Neuronal stem cell (in vitro differentiated cells): Measurements from ENCODE around the gene MTRF1L.
"Not testable (repeated sequence)": the region's sequence is repeated elsewhere in the genome, so short reads cannot be mapped to it uniquely, and the experiment has no call there.

Experiments
- DNase-seq: peaks from one replicate; pipeline ENCODE4 v3.0.0-alpha.2; 2013; ENCODE audit warnings: low spot score
- H2AFZ ChIP-seq: one replicate; pipeline ENCODE4 v1.6.1; 2013; ENCODE audit warnings: mild to moderate bottlenecking, low read length, inconsistent platforms
- H2AK5ac ChIP-seq: 2 replicates; pipeline ENCODE4 v1.6.1; 2013; ENCODE audit warnings: low read depth, mild to moderate bottlenecking, inconsistent platforms, low read length, moderate library complexity, mixed read lengths
- H2BK120ac ChIP-seq: 2 replicates; pipeline ENCODE4 v1.6.1; 2013; ENCODE audit warnings: low read depth, mild to moderate bottlenecking, inconsistent platforms, low read length, moderate library complexity, mixed read lengths
- H2BK12ac ChIP-seq: one replicate; pipeline ENCODE4 v1.6.1; 2013; ENCODE audit warnings: low read length, inconsistent platforms
- H2BK15ac ChIP-seq: 2 replicates; pipeline ENCODE4 v1.6.1; 2013; ENCODE audit warnings: mild to moderate bottlenecking, low read length, inconsistent platforms, mixed read lengths
- H2BK5ac ChIP-seq: one replicate; pipeline ENCODE4 v1.6.1; 2013; ENCODE audit warnings: inconsistent platforms, mild to moderate bottlenecking, low read length, moderate library complexity
- H3K14ac ChIP-seq: one replicate; pipeline ENCODE4 v1.6.1; 2013; ENCODE audit warnings: low read length, inconsistent platforms
- H3K18ac ChIP-seq: 2 replicates; pipeline ENCODE4 v1.6.1; 2013; ENCODE audit warnings: low read length, inconsistent platforms
- H3K23ac ChIP-seq: 2 replicates; pipeline ENCODE4 v1.6.1; 2013; ENCODE audit warnings: low read depth, mild to moderate bottlenecking, mixed read lengths, low read length, inconsistent platforms; ENCODE audit not compliant: poor library complexity
- H3K27ac ChIP-seq: replicated peaks from 3 replicates; pipeline ENCODE4 v1.5.1; 2013; ENCODE audit warnings: low read length, inconsistent platforms
- H3K27me3 ChIP-seq, 3 experiments: 2 replicates each; pipeline ENCODE4 v1.6.1; 2013; ENCODE audit warnings: low read length in 3 of 3, mild to moderate bottlenecking in 2 of 3, inconsistent platforms in 1 of 3, low read depth in 1 of 3, mixed read lengths in 1 of 3, moderate library complexity in 1 of 3; ENCODE audit not compliant: control insufficient read depth in 3 of 3, insufficient read depth in 3 of 3
- H3K36me3 ChIP-seq, 2 donors: replicated peaks in 1 of 2; 2 replicates each; pipeline ENCODE4 v1.6.1; 2013; ENCODE audit warnings: low read length in 2 of 2; ENCODE audit not compliant: control insufficient read depth in 2 of 2, insufficient read depth in 2 of 2
- H3K4ac ChIP-seq: 2 replicates; pipeline ENCODE4 v1.6.1; 2013; ENCODE audit warnings: inconsistent platforms, mild to moderate bottlenecking, low read length, moderate library complexity
- H3K4me1 ChIP-seq, 2 donors: 1 replicate in 1 of 2; 2 replicates in 1 of 2; pipeline ENCODE4 v1.6.1; 2013; ENCODE audit warnings: low read length in 2 of 2, low read depth in 1 of 2; ENCODE audit not compliant: control insufficient read depth in 2 of 2, insufficient read depth in 1 of 2
- H3K4me2 ChIP-seq: one replicate; pipeline ENCODE4 v1.6.1; 2013; ENCODE audit warnings: mild to moderate bottlenecking, low read length, inconsistent platforms; ENCODE audit not compliant: insufficient read depth, poor library complexity, severe bottlenecking
- H3K4me3 ChIP-seq, 2 donors: 2 replicates each; pipeline ENCODE4 v1.5.1; 2013; ENCODE audit warnings: low read length in 2 of 2, mild to moderate bottlenecking in 2 of 2, inconsistent platforms in 1 of 2, moderate library complexity in 1 of 2
- H3K79me1 ChIP-seq: one replicate; pipeline ENCODE4 v1.6.1; 2013; ENCODE audit warnings: low read depth, mild to moderate bottlenecking, inconsistent platforms, low read length, moderate library complexity
- H3K9ac ChIP-seq: one replicate; pipeline ENCODE4 v1.6.1; 2013; ENCODE audit warnings: mild to moderate bottlenecking, low read depth, low read length, inconsistent platforms; ENCODE audit not compliant: poor library complexity
- H3K9me3 ChIP-seq, 2 donors: replicated peaks in 1 of 2; 2 replicates each; pipeline versions ENCODE3 to v1.6.1; 2013; ENCODE audit warnings: low read length in 2 of 2, mild to moderate bottlenecking in 2 of 2, inconsistent platforms in 1 of 2, low read depth in 1 of 2, mixed read lengths in 1 of 2, moderate library complexity in 1 of 2; ENCODE audit not compliant: control insufficient read depth in 2 of 2, insufficient read depth in 1 of 2
- H4K8ac ChIP-seq: one replicate; pipeline ENCODE4 v1.6.1; 2013; ENCODE audit warnings: low read depth, mild to moderate bottlenecking, inconsistent platforms, low read length, moderate library complexity
- H4K91ac ChIP-seq: one replicate; pipeline ENCODE4 v1.6.1; 2013; ENCODE audit warnings: low read length, low read depth, mild to moderate bottlenecking, inconsistent platforms; ENCODE audit not compliant: poor library complexity
- WGBS, 2 donors: extraction: QIAGEN DNeasy Blood & Tissue Kit; methylation state at CpG; one replicate each; pipeline ENCODE4 v1.1.7; 2013; ENCODE audit warnings: missing lambda C conversion rate in 2 of 2, mixed read lengths in 1 of 2; ENCODE audit not compliant: insufficient read length in 2 of 2, insufficient replicate concordance in 1 of 2; ENCODE audit errors: extremely low coverage in 2 of 2; 5-methylcytosine and 5-hydroxymethylcytosine counted together

MTRF1L gene

DNA sequence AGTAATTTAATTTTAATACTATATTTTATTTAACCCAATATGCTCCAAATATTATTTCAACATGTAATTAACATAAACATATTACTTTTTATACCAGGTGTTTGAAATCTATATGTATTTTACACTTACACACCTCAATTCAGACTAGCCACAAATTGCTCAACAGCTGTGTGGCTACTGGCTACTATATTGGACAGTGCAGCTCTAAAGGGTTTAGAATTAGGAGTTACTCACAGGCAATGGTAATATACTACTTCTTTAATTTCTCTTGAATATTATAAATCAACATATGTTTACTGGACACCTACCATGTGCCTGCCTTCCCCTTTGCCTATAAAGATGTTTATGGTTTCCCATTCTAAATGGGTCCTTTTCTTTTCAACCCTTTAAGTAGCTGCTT, 2.3 kb downstream of the MTRF1L start:
- peaks cover 2 to 14% of the 10 kb centered on the region in 2 donors for H3K4me1 ChIP-seq
- DNase-seq: no peak
- peaks cover 6% of the 10 kb centered on the region for H3K79me1 ChIP-seq
- H3K9ac ChIP-seq: no peak overlapping the region
- no peak overlapping the region for H4K8ac ChIP-seq
- no peak overlapping the region for H2BK120ac ChIP-seq
- H3K18ac ChIP-seq: no peak overlapping the region
- no peak overlapping the region for H3K23ac ChIP-seq
- H3K4me3 ChIP-seq: no peak overlapping the region
- H2BK5ac ChIP-seq: no peak overlapping the region
- H3K27ac ChIP-seq: no peak overlapping the region
- H3K14ac ChIP-seq: no peak overlapping the region
- H2BK12ac ChIP-seq: no peak overlapping the region
- no peaks in the 10 kb centered on the region for H3K27me3 ChIP-seq
- no peak overlapping the region for H3K4me2 ChIP-seq
- no peaks in the 10 kb centered on the region for H3K9me3 ChIP-seq
- H3K36me3 ChIP-seq: peaks cover 6 to 53% of the 10 kb centered on the region in 2 donors
- no peak overlapping the region for H2AFZ ChIP-seq
- no peak overlapping the region for H2BK15ac ChIP-seq
- H3K4ac ChIP-seq: no peak overlapping the region
- H2AK5ac ChIP-seq: no peak overlapping the region
- H4K91ac ChIP-seq: no peak overlapping the region

DNA sequence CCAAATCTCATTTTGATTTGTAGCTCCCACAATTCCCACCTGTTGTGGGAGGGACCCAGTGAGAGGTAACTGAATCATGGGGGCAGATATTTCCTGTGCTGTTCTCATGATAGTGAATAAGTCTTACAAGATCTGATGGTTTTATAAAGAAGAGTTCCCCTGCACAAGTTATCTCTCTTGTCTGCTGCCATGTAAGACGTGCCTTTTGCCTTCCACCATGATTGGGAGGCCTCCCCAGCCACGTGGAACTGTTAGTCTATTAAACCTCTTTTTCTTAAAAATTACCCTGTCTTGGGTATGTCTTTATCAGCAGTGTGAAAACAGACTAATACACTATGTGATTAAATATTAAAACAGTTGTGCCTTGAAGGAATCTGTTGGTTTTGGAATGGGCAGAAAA, 3.0 kb downstream of the MTRF1L start:
- not testable (repeated sequence) for H3K27ac ChIP-seq, DNase-seq, H2AK5ac ChIP-seq, H3K23ac ChIP-seq, H2AFZ ChIP-seq, H4K91ac ChIP-seq, H3K9ac ChIP-seq, H3K18ac ChIP-seq, H2BK120ac ChIP-seq, H3K4ac ChIP-seq, H2BK5ac ChIP-seq, H3K4me3 ChIP-seq, H3K27me3 ChIP-seq, H4K8ac ChIP-seq, H3K4me2 ChIP-seq, H3K79me1 ChIP-seq, H2BK15ac ChIP-seq, H3K9me3 ChIP-seq, H2BK12ac ChIP-seq, H3K14ac ChIP-seq
- Histone ChIP-seq H3K36me3 (peaks cover 6 to 60% of the 10 kb centered on the region in 2 donors), H3K4me1 (peaks cover 2 to 13% of the 10 kb centered on the region in 2 donors)
- no CpG with 5 or more reads among the region's 2 CpGs for WGBS, 2 donors

DNA sequence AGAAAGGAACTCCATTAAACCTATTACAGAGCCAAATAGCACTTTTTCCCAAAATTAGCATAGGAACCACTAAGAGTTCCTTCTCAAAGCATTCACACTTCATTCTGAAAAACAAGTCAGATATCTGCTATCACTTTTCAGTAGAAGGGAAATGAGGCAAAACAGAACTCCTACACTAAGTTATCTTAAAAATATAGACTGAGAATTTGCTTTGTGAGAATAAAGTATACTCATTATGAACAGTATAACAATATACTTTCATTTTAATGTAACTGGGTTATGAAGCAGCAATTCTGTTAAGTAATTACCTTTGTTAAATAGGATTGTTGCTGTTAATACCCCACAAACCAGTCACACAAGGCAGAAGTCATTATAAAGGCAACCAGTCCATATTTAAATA, 8.7 kb downstream of the MTRF1L start:
- H2BK120ac ChIP-seq: no peak overlapping the region
- peaks cover 3% of the 10 kb centered on the region for H3K79me1 ChIP-seq
- no peak overlapping the region for H3K23ac ChIP-seq
- H3K14ac ChIP-seq: no peak overlapping the region
- H4K91ac ChIP-seq: no peak overlapping the region
- no peaks in the 10 kb centered on the region for H3K27me3 ChIP-seq
- H2AK5ac ChIP-seq: no peak overlapping the region
- H3K9me3 ChIP-seq: no peaks in the 10 kb centered on the region
- H3K4me3 ChIP-seq: no peak overlapping the region
- no peak overlapping the region for H3K4ac ChIP-seq
- H3K9ac ChIP-seq: no peak overlapping the region
- H4K8ac ChIP-seq: no peak overlapping the region
- no peak overlapping the region for H2BK5ac ChIP-seq
- no peak overlapping the region for H3K27ac ChIP-seq
- no peaks in the 10 kb centered on the region for H3K4me1 ChIP-seq
- DNase-seq: no peak
- H3K4me2 ChIP-seq: no peak overlapping the region
- no peak overlapping the region for H3K18ac ChIP-seq
- no peak overlapping the region for H2BK15ac ChIP-seq
- H2BK12ac ChIP-seq: no peak overlapping the region
- no peak overlapping the region for H2AFZ ChIP-seq
- H3K36me3 ChIP-seq: peaks cover 13 to 90% of the 10 kb centered on the region in 2 donors

DNA sequence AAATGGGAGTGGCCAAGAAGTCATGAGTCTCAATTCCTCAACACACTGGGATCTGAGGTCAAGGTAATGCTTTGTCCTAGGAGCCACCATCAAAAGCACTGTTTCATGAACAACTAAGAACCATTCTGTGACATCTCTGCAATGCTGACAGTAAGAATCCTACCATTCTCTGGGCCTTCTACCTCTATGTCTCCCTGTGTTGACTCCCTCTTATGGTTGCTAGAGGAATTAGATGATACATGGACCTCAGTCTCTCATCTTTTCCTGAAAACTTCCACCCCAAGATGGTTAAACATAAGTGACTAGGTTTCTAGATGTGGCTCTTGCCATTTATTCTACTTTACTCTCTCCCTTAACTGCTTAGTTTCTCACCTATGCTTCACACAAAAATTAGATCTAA, 9.1 kb downstream of the MTRF1L start:
- Histone ChIP-seq H3K4me2 (no peak overlapping the region), H2BK120ac (no peak overlapping the region), H3K9ac (no peak overlapping the region), H2BK12ac (no peak overlapping the region), H3K79me1 (peaks cover 3% of the 10 kb centered on the region), H2AFZ (no peak overlapping the region), H3K4me3 (no peak overlapping the region), H2BK5ac (no peak overlapping the region), H4K8ac (no peak overlapping the region), H2AK5ac (no peak overlapping the region), H3K27me3 (no peaks in the 10 kb centered on the region), H3K9me3 (no peaks in the 10 kb centered on the region), H3K27ac (no peak overlapping the region), H3K18ac (no peak overlapping the region), H4K91ac (no peak overlapping the region), H3K36me3 (peaks cover 13 to 86% of the 10 kb centered on the region in 2 donors), H3K4me1 (no peaks in the 10 kb centered on the region), H2BK15ac (no peak overlapping the region), H3K23ac (no peak overlapping the region), H3K14ac (no peak overlapping the region), H3K4ac (no peak overlapping the region)
- DNase-seq: no peak
